SK-N-SH (cell line): ENCODE results near the gene POLR3C.

Source experiments
- EP300 ChIP-seq, 2 experiments: IDR thresholded peaks; 2 replicates each; pipeline versions ENCODE4 v1.4.0 to v1.6.1; 2012; ENCODE audit warnings: borderline replicate concordance in 1 of 2, low read depth in 1 of 2, low read length in 1 of 2
- POLR2AphosphoS5 ChIP-seq: IDR thresholded peaks from 2 replicates; pipeline ENCODE4 v1.6.1; 2012; ENCODE audit warnings: low read depth, low read length
- RAD21 ChIP-seq: IDR thresholded peaks from 2 replicates; pipeline ENCODE4 v1.6.1; 2012; ENCODE audit warnings: mild to moderate bottlenecking, low read length
- TF ChIP-seq, protein P1 (sequence below): fragments of 200-600 bp; sonication (generic); IDR thresholded peaks from 2 replicates; pipeline ENCODE4 v1.6.1; 2017; ENCODE audit warnings: antibody characterized with exemption, mild to moderate bottlenecking, moderate library complexity

GRCh38 chr1:145858238-145858900 is 34.4 kb downstream of the POLR3C start:
- TF ChIP-seq, protein P1, sequence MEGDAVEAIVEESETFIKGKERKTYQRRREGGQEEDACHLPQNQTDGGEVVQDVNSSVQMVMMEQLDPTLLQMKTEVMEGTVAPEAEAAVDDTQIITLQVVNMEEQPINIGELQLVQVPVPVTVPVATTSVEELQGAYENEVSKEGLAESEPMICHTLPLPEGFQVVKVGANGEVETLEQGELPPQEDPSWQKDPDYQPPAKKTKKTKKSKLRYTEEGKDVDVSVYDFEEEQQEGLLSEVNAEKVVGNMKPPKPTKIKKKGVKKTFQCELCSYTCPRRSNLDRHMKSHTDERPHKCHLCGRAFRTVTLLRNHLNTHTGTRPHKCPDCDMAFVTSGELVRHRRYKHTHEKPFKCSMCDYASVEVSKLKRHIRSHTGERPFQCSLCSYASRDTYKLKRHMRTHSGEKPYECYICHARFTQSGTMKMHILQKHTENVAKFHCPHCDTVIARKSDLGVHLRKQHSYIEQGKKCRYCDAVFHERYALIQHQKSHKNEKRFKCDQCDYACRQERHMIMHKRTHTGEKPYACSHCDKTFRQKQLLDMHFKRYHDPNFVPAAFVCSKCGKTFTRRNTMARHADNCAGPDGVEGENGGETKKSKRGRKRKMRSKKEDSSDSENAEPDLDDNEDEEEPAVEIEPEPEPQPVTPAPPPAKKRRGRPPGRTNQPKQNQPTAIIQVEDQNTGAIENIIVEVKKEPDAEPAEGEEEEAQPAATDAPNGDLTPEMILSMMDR: no peak
- TF ChIP-seq EP300 (IDR thresholded peaks at IDR 0.05; ENCODE audit: borderline replicate concordance in 1 of 2, low read depth in 1 of 2, low read length in 1 of 2): no peak
- TF ChIP-seq RAD21: no peak
- TF ChIP-seq POLR2AphosphoS5: no peak
